ENCODE results near the gene TNF. TPM values are rescaled to one million over a fixed set of nuclear protein-coding genes. Genes with fewer than 3 reads are reported as not detected.

TNF gene
- polyA plus RNA-seq, 3 donors: 7.1 to 13.7 (median 9.6) TPM

DNA sequence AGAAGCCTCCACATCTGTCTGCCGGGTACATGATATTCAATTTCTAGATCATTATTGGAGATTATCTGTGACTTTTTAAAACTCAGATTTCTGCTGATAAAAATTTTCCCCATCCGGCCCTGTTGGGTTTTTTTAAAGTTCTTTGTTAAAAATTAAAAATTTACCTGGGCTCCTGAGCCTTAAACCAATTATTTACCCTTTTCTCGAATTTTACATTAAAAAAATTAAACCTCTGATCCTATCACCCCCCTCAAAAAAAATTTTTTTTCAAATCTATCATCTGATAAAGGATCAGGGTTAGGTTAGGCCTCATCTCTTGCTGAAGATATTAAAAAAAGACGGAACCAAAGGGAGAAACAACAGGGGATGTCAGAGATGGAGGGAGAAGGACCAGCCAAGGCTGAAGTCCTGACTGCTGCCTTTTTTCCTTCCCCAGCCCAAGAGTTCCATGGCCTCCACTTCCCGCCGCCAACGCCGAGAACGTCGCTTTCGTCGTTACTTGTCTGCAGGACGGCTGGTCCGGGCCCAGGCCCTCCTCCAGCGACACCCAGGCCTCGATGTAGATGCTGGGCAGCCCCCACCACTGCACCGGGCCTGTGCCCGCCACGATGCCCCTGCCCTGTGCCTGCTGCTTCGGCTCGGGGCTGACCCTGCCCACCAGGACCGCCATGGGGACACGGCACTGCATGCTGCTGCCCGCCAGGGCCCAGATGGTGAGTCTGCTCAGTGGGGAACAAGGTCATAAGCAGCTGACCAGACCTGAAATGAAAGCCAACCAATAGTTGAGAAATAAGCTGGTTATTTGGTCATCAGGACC, 27.4 kb upstream of the TNF start:
- Histone ChIP-seq H3K9me3 (replicated peaks in 1 of 2; ENCODE audit: control insufficient read depth in 1 of 2, insufficient read depth in 1 of 2, low read length in 2 of 2) (no peaks in the 10 kb centered on the region), H3K4me1 (ENCODE audit: control insufficient read depth in 1 of 2, insufficient read depth in 2 of 2, low read length in 2 of 2) (peaks cover 33 to 42% of the 10 kb centered on the region in 2 donors), H3K4me3 (replicated peaks in 1 of 3; ENCODE audit: low read depth in 2 of 3, low read length in 3 of 3) (peak overlapping the region; percentile 28 to 71 (median 33)), H3K36me3 (replicated peaks in 1 of 2; ENCODE audit: control insufficient read depth in 1 of 2, insufficient read depth in 2 of 2, low read length in 2 of 2) (peaks cover 0 to 21% of the 10 kb centered on the region in 2 donors), H3K9ac (ENCODE audit: insufficient read depth, low read length, poor library complexity, severe bottlenecking) (peak overlapping the region; percentile 41), H3K4me2 (replicated peaks; ENCODE audit: extremely low read depth, low read length, poor library complexity, severe bottlenecking) (peak overlapping the region; percentile 70), H3K27me3 (ENCODE audit: control insufficient read depth in 2 of 2, insufficient read depth in 2 of 2, low read length in 2 of 2) (no peaks in the 10 kb centered on the region), H4K20me1 (ENCODE audit: insufficient read depth, low read length) (no peaks in the 10 kb centered on the region), H2AFZ (ENCODE audit: insufficient read depth, low read depth, low read length, poor library complexity, severe bottlenecking) (peak overlapping the region; percentile 58), H3K79me2 (ENCODE audit: insufficient read depth, low read length) (peaks cover 46% of the 10 kb centered on the region), H3K27ac (ENCODE audit: low read depth in 1 of 2, low read length in 2 of 2) (peak overlapping the region; percentile 54 to 68)
- Mint-ChIP-seq H3K9me3 (no peaks in the 10 kb centered on the region), H3K4me1 (peaks cover 45% of the 10 kb centered on the region), H3K27me3 (ENCODE audit: low read depth in 3 of 3) (no peaks in the 10 kb centered on the region), H3K36me3 (peaks cover 11 to 23% of the 10 kb centered on the region in 2 donors), H3K4me3 (peak overlapping the region; percentile 65 to 86), H3K27ac (peak overlapping the region; percentile 86 to 96 (median 92))
- peak in 1 of 3 donors; percentile 22 for DNase-seq
- intact Hi-C loops (cut with micrococcal nuclease): loop anchor here (2.0 to 10.0 kb wide), 7 partner anchors 51 to 407 kb away; partner anchors contain the start of genes C6orf47 (in 1 of the 2), CLIC1 (in 1 of the 2), GPANK1 (in 1 of the 2) and MICB (in 1 of the 2)
- WGBS (ENCODE audit: insufficient coverage): 87% methylated on average over 21 of the region's 24 CpGs
- no peak for TF ChIP-seq CTCF (IDR thresholded peaks at IDR 0.05)

GRCh38 chr6:31548544-31548873, 26.9 kb upstream of the TNF start:
- Histone ChIP-seq H3K9ac (ENCODE audit: insufficient read depth, low read length, poor library complexity, severe bottlenecking) (no peak overlapping the region), H3K4me1 (ENCODE audit: control insufficient read depth in 1 of 2, insufficient read depth in 2 of 2, low read length in 2 of 2) (peaks cover 34 to 42% of the 10 kb centered on the region in 2 donors), H3K9me3 (replicated peaks in 1 of 2; ENCODE audit: control insufficient read depth in 1 of 2, insufficient read depth in 1 of 2, low read length in 2 of 2) (no peaks in the 10 kb centered on the region), H4K20me1 (ENCODE audit: insufficient read depth, low read length) (no peaks in the 10 kb centered on the region), H3K27me3 (ENCODE audit: control insufficient read depth in 2 of 2, insufficient read depth in 2 of 2, low read length in 2 of 2) (no peaks in the 10 kb centered on the region), H3K27ac (ENCODE audit: low read depth in 1 of 2, low read length in 2 of 2) (peak overlapping the region; percentile 21 to 68), H2AFZ (ENCODE audit: insufficient read depth, low read depth, low read length, poor library complexity, severe bottlenecking) (no peak overlapping the region), H3K36me3 (replicated peaks in 1 of 2; ENCODE audit: control insufficient read depth in 1 of 2, insufficient read depth in 2 of 2, low read length in 2 of 2) (peaks cover 0 to 21% of the 10 kb centered on the region in 2 donors), H3K4me3 (replicated peaks in 1 of 3; ENCODE audit: low read depth in 2 of 3, low read length in 3 of 3) (no peak overlapping the region), H3K79me2 (ENCODE audit: insufficient read depth, low read length) (peaks cover 45% of the 10 kb centered on the region), H3K4me2 (replicated peaks; ENCODE audit: extremely low read depth, low read length, poor library complexity, severe bottlenecking) (no peak overlapping the region)
- Mint-ChIP-seq H3K9me3 (no peaks in the 10 kb centered on the region), H3K4me3 (no peak overlapping the region), H3K27me3 (ENCODE audit: low read depth in 3 of 3) (no peaks in the 10 kb centered on the region), H3K27ac (peak overlapping the region in 5 of 7 donors; percentile 86 to 96 (median 94)), H3K36me3 (peaks cover 11 to 23% of the 10 kb centered on the region in 2 donors), H3K4me1 (peaks cover 46% of the 10 kb centered on the region)
- no peak for DNase-seq
- intact Hi-C loops (cut with micrococcal nuclease): loop anchor here (5.0 to 10.0 kb wide), 6 partner anchors 54 to 406 kb away; partner anchors contain the start of genes C6orf47 (in 1 of the 2), CLIC1 (in 1 of the 2), GPANK1 (in 1 of the 2) and MICB (in 1 of the 2)
- no peak for TF ChIP-seq CTCF (IDR thresholded peaks at IDR 0.05)
- WGBS (ENCODE audit: insufficient coverage): no CpG with 5 or more reads among the region's 2 CpGs
